Neural crest cell (in vitro differentiated cells): ENCODE data around the gene MYO1G. TPM values are rescaled to one million over a fixed set of nuclear protein-coding genes. Genes with fewer than 3 reads are reported as not detected.

ENCODE experiments used
- DNase-seq: peaks from one replicate; pipeline ENCODE4 v3.0.0; 2021; ENCODE audit warnings: low read depth, mixed read lengths, low spot score
- H3K27ac Mint-ChIP-seq: one replicate; pipeline ENCODE4 v1.8.0; 2021; ENCODE audit warnings: mild to moderate bottlenecking, mixed read lengths; ENCODE audit not compliant: unreplicated experiment
- H3K27me3 Mint-ChIP-seq: 2 replicates; pipeline ENCODE4 v1.8.0; 2021; ENCODE audit warnings: low read depth, mild to moderate bottlenecking, mixed read lengths
- H3K36me3 Mint-ChIP-seq: 2 replicates; pipeline ENCODE4 v1.8.0; 2021; ENCODE audit warnings: low read depth, mild to moderate bottlenecking, mixed read lengths
- H3K4me1 Mint-ChIP-seq: 2 replicates; pipeline ENCODE4 v1.8.0; 2021; ENCODE audit warnings: mixed read lengths
- H3K4me3 Mint-ChIP-seq: one replicate; pipeline ENCODE4 v1.8.0; 2021; ENCODE audit warnings: mild to moderate bottlenecking, mixed read lengths
- H3K9me3 Mint-ChIP-seq: 2 replicates; pipeline ENCODE4 v1.8.0; 2021; ENCODE audit warnings: mixed read lengths
- CTCF ChIP-seq: fragments of 200-600 bp; sonication (generic); conservative IDR thresholded peaks from 2 replicates; pipeline ENCODE4 v1.5.0; 2021; ENCODE audit warnings: antibody characterized with exemption, mild to moderate bottlenecking
- total RNA-seq: library from RNA; stranded (reverse); gene quantifications from 2 replicates; pipeline ENCODE4 v1.2.1, GENCODE V29; 2021

Gene MYO1G
- total RNA-seq, 1 donor from 2014 or later: 0.49 TPM

- no peak for DNase-seq
- H3K9me3 Mint-ChIP-seq: no peaks in the 10 kb centered on the region
Observed at GRCh38 chr7:45024126-45024744, 45.4 kb upstream of the MYO1G start.

DNA sequence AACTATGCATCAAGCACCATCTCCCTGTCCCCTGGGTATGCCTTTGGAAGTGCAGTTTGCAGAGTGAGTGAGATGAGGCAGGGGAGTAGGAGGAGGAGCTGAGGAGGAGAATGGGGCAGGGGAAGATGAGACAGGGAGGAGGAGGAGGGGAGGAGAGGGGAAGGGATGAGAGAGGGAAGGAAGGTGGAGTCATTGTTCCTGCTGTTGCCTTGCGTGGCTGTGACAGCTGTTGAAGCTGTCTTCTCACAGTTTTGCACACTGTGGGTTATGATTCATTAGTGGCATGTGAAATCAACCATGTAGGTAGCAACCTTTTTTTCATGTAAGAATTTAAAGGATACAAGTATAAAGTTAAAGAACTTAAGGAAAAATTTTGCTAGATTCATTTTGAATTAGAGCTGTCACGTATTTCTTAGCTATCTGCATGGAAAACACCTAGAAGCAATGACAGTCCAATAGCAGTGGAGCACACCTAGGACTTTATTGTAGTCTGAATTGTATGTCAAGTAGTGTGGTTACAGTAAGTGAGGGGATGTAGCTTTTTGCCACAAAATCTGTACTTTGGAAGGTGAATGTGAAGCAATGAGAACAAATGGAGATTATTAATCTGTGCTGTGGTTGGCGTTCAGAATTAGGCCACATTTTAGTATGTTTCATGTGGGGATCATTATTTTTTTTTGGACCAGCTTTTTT is 42.9 kb upstream of the MYO1G start:
- no peak for DNase-seq
- Mint-ChIP-seq H3K4me1 (peaks cover 7% of the 10 kb centered on the region), H3K36me3 (peaks cover 25% of the 10 kb centered on the region), H3K27ac (no peak overlapping the region), H3K9me3 (no peaks in the 10 kb centered on the region), H3K27me3 (no peaks in the 10 kb centered on the region), H3K4me3 (no peak overlapping the region)
- no peak for TF ChIP-seq CTCF

More at GRCh38 chr7:45024126-45024744, 45.4 kb upstream of the MYO1G start:
- no peak for TF ChIP-seq CTCF
- H3K4me3 Mint-ChIP-seq: no peak overlapping the region
- H3K36me3 Mint-ChIP-seq: peaks cover 18% of the 10 kb centered on the region
- no peak overlapping the region for H3K27ac Mint-ChIP-seq
- H3K27me3 Mint-ChIP-seq: no peaks in the 10 kb centered on the region
- peaks cover 7% of the 10 kb centered on the region for H3K4me1 Mint-ChIP-seq

GRCh38 chr7:45020915-45021314 is 42.1 kb upstream of the MYO1G start:
- H3K27ac Mint-ChIP-seq: no peak overlapping the region
- TF ChIP-seq CTCF: no peak
- H3K4me3 Mint-ChIP-seq: no peak overlapping the region
- no peaks in the 10 kb centered on the region for H3K9me3 Mint-ChIP-seq
- no peak for DNase-seq
- peaks cover 27% of the 10 kb centered on the region for H3K36me3 Mint-ChIP-seq
- no peaks in the 10 kb centered on the region for H3K27me3 Mint-ChIP-seq
- H3K4me1 Mint-ChIP-seq: peaks cover 8% of the 10 kb centered on the region

DNA sequence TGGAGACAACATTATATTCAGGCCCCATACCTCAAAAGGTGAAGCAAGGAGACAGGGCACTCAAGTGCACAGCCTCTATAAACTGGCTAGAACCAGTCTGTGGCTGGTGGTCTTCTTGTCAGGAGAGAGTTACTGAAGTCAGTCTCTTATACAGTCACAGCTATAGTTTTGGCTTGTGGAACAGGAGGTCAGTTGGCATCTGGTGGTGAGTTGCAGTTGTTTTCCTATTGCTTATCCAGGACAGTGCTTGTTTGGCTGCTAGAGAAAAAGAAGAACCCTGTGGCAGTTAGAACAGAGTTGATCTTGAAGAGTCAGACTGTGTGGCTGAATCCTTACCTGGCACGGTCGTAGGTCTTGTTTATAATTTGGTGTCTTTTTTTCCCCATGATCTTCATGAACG is 38.4 kb upstream of the MYO1G start:
- TF ChIP-seq CTCF: no peak
- H3K9me3 Mint-ChIP-seq: no peaks in the 10 kb centered on the region
- peak overlapping the region; percentile 46 for H3K27ac Mint-ChIP-seq
- DNase-seq: no peak
- H3K27me3 Mint-ChIP-seq: no peaks in the 10 kb centered on the region
- no peak overlapping the region for H3K4me3 Mint-ChIP-seq
- peaks cover 21% of the 10 kb centered on the region for H3K4me1 Mint-ChIP-seq
- H3K36me3 Mint-ChIP-seq: peaks cover 13% of the 10 kb centered on the region

GRCh38 chr7:45015313-45015712 is 36.5 kb upstream of the MYO1G start:
- Mint-ChIP-seq H3K4me1 (peaks cover 14% of the 10 kb centered on the region), H3K9me3 (no peaks in the 10 kb centered on the region), H3K27ac (no peak overlapping the region), H3K36me3 (peaks cover 9% of the 10 kb centered on the region), H3K27me3 (no peaks in the 10 kb centered on the region), H3K4me3 (no peak overlapping the region)
- no peak for TF ChIP-seq CTCF
- DNase-seq: no peak
